ENCODE data around the gene KIDINS220. TPM values are rescaled to one million over a fixed set of nuclear protein-coding genes. Genes with fewer than 3 reads are reported as not detected.

KIDINS220 gene
- total and polyA plus RNA-seq, 5 donors from 2014 or later: 9.9 to 52.2 (median 20.2) TPM

DNA sequence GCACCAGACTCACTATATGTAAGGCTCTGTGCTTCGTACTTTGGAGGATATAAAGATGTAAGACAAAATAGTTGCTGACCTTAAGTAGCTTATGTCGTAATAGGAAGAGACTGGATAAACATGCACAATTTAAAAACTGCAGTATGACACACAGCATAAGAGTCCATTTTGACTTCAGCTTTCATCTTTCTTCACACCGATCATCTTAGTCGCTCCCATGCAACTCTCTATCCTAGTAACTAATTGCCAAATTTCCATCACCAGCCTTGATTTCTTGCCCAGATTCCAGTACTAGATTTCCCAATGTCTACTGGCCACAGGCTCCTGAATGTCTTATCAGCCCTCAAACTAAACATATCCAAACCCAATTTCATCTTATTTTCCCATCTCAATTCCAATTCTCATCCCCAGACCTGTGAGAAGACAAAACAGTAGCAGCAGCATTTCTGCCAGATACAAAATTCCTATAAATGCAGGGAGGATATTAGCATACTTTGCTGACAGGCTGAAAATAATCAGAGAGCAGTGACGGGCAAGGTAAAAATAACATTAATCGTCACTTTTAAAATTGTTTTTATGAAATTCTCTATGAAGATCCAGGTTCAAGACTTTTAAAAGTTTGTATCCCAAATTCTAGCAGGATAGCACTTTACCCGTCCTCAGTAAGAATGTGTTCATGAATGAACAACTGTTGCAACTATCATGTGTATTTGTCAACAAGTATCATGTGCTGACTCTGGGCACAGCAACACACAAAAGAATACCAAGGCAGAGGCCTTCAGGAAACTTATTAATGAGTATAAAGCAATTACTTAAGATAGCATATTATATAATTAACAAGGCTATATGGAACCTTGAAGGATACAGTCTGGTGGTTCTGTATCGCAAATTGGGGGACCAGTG is 42.2 kb downstream of the KIDINS220 start:
- Histone ChIP-seq H3K9me3 (ENCODE audit: control insufficient read depth in 2 of 2, low read length in 2 of 2) (no peaks in the 10 kb centered on the region), H3K27ac (ENCODE audit: insufficient read depth, low read length, poor library complexity, severe bottlenecking) (no peak overlapping the region), H3K4me1 (ENCODE audit: control insufficient read depth, insufficient read depth, low read length, poor library complexity, severe bottlenecking) (no peaks in the 10 kb centered on the region), H3K4me3 (ENCODE audit: low read depth, low read length) (no peak overlapping the region), H3K27me3 (ENCODE audit: control insufficient read depth, insufficient read depth, low read length) (no peaks in the 10 kb centered on the region), H3K36me3 (ENCODE audit: control insufficient read depth, insufficient read depth, low read length) (peaks cover 83% of the 10 kb centered on the region)
- Mint-ChIP-seq H3K36me3 (peaks cover 62% of the 10 kb centered on the region), H3K27ac (no peak overlapping the region), H3K27me3 (no peaks in the 10 kb centered on the region), H3K4me1 (peaks cover 0 to 16% (median 4%) of the 10 kb centered on the region in 4 donors), H3K4me3 (no peak overlapping the region), H3K9me3 (no peaks in the 10 kb centered on the region)
- no peak for DNase-seq
- ATAC-seq (ENCODE audit: low read depth in 2 of 2): no peak

DNA sequence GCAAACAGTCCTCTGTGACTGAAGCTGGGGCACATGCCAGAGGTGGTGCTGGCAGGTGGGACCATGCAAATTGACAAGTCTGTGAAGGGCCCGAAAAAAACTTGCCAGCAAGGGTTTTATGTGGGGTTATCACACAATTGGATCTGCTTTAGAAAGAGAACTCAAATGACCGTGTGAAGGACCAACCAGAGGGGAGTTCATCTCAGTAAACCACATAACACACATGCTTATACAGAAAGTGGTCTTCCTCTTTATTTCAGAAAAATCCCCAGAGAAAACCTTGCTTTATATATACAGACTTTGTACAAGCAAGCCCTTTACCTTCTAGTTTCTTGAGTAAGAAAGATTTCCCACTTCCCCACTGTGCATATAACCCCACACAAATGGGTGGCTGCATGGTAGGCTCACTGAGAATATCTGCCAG is 46.7 kb downstream of the KIDINS220 start:
- Mint-ChIP-seq H3K9me3 (no peaks in the 10 kb centered on the region), H3K4me1 (peaks cover 0 to 17% (median under 1%) of the 10 kb centered on the region in 4 donors), H3K4me3 (no peak overlapping the region), H3K27me3 (no peaks in the 10 kb centered on the region), H3K36me3 (peaks cover 62% of the 10 kb centered on the region), H3K27ac (no peak overlapping the region)
- peaks cover 82% of the 10 kb centered on the region for H3K36me3 ChIP-seq (ENCODE audit: control insufficient read depth, insufficient read depth, low read length)
- H3K27me3 ChIP-seq (ENCODE audit: control insufficient read depth, insufficient read depth, low read length): no peaks in the 10 kb centered on the region
- H3K9me3 ChIP-seq (ENCODE audit: control insufficient read depth in 2 of 2, low read length in 2 of 2): no peaks in the 10 kb centered on the region
- H3K4me3 ChIP-seq (ENCODE audit: low read depth, low read length): no peak overlapping the region
- H3K4me1 ChIP-seq (ENCODE audit: control insufficient read depth, insufficient read depth, low read length, poor library complexity, severe bottlenecking): no peaks in the 10 kb centered on the region
- no peak for DNase-seq
- no peak for ATAC-seq (ENCODE audit: low read depth in 2 of 2)
- no peak overlapping the region for H3K27ac ChIP-seq (ENCODE audit: insufficient read depth, low read length, poor library complexity, severe bottlenecking)

DNA sequence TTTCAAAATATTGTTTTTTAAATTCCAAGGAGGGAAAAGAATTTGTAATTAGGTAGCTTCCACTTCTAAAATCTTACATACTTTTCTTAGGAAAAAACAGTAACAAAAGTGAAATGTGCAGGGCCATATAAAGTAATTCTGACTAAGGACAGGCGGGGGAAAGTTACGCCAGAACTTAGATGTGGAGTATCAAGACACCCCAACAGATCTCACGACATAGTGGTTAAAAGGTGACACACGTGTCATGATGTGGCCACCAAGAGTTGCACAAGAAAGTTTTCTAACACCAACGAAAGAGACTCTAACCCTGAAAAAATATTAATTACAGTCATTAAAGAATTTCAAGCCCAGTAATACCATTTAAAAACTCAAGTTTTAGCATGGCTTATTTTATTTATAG is 51.0 kb downstream of the KIDINS220 start:
- Histone ChIP-seq H3K27me3 (ENCODE audit: control insufficient read depth, insufficient read depth, low read length) (no peaks in the 10 kb centered on the region), H3K9me3 (ENCODE audit: control insufficient read depth in 2 of 2, low read length in 2 of 2) (no peaks in the 10 kb centered on the region), H3K36me3 (ENCODE audit: control insufficient read depth, insufficient read depth, low read length) (peaks cover 69% of the 10 kb centered on the region), H3K27ac (ENCODE audit: insufficient read depth, low read length, poor library complexity, severe bottlenecking) (no peak overlapping the region), H3K4me1 (ENCODE audit: control insufficient read depth, insufficient read depth, low read length, poor library complexity, severe bottlenecking) (no peaks in the 10 kb centered on the region), H3K4me3 (ENCODE audit: low read depth, low read length) (no peak overlapping the region)
- Mint-ChIP-seq H3K27ac (no peak overlapping the region), H3K27me3 (no peaks in the 10 kb centered on the region), H3K4me3 (no peak overlapping the region), H3K9me3 (peaks cover 0 to 4% (median 0%) of the 10 kb centered on the region in 7 donors), H3K4me1 (peaks cover 7 to 24% (median 20%) of the 10 kb centered on the region in 4 donors), H3K36me3 (peaks cover 70% of the 10 kb centered on the region)
- no peak for ATAC-seq (ENCODE audit: low read depth in 2 of 2)
- DNase-seq: no peak

DNA sequence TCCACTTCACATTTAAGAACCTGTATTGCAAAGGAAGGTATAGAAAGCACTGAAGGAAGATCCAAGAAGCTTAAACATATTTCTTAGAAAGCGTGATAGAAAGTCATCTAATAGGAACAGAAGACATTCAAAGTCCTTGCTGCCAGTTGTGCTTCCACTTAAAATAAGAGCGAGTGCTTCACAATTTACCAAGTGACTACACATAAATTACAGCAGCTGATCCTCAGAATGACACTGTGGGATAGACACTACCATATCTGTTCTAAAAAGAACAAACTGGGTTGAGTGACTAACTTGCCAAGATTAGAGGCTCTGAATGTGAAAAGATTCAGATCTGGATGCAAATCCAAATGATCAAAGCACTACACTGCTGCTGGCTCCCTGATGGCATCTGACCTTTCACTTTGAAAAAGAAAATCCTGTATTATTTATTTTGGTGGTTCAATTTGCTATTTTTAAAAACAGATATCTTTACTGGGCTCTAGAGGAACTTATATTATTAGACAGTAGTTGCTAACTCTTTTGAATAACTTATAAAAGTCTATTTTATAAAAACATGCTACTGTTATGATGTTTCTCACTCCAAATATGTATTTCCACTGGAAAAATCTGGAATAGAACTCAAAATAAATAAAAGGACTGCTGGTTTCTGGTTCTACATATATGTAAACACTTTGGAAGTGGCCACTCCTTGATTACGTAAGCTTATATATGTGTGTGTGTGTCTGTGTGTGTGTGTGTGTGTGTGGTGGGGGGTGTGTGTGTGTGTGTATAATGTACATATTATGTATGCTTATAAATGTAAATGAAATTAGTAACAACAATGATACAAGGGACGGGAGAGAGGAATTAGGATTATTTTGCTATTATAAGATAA is 57.4 kb downstream of the KIDINS220 start:
- no peaks in the 10 kb centered on the region for H3K4me1 ChIP-seq (ENCODE audit: control insufficient read depth, insufficient read depth, low read length, poor library complexity, severe bottlenecking)
- Mint-ChIP-seq H3K36me3 (peaks cover 74% of the 10 kb centered on the region), H3K4me1 (peaks cover 8 to 30% (median 19%) of the 10 kb centered on the region in 4 donors), H3K4me3 (no peak overlapping the region), H3K27ac (no peak overlapping the region), H3K27me3 (no peaks in the 10 kb centered on the region), H3K9me3 (peaks cover 0 to 4% (median 0%) of the 10 kb centered on the region in 7 donors)
- DNase-seq (no peak), ATAC-seq (ENCODE audit: low read depth in 2 of 2) (no peak)
- no peak overlapping the region for H3K4me3 ChIP-seq (ENCODE audit: low read depth, low read length)
- H3K27ac ChIP-seq (ENCODE audit: insufficient read depth, low read length, poor library complexity, severe bottlenecking): no peak overlapping the region
- no peaks in the 10 kb centered on the region for H3K9me3 ChIP-seq (ENCODE audit: control insufficient read depth in 2 of 2, low read length in 2 of 2)
- no peaks in the 10 kb centered on the region for H3K27me3 ChIP-seq (ENCODE audit: control insufficient read depth, insufficient read depth, low read length)
- H3K36me3 ChIP-seq (ENCODE audit: control insufficient read depth, insufficient read depth, low read length): peaks cover 68% of the 10 kb centered on the region

DNA sequence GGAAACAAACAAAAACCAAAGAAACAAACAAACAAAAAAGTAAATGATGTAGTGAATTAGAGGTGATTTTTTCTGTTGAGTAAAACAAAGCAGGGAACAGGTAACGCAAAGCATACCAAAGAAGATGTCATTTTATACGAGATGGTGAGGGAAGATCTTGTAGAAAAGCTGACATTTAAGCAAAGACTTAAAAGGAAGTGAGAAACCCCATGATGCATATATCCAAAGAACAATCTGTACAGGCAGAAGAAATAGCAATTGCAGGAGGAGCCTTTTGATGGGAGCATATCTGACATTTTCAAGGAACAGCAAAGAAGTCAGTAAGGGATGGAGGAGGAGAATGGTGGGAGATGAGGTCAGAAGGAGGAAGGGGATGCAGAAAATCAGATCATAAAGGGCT is 63.0 kb downstream of the KIDINS220 start:
- Histone ChIP-seq H3K27me3 (ENCODE audit: control insufficient read depth, insufficient read depth, low read length) (no peaks in the 10 kb centered on the region), H3K36me3 (ENCODE audit: control insufficient read depth, insufficient read depth, low read length) (peaks cover 65% of the 10 kb centered on the region), H3K27ac (ENCODE audit: insufficient read depth, low read length, poor library complexity, severe bottlenecking) (no peak overlapping the region), H3K4me3 (ENCODE audit: low read depth, low read length) (no peak overlapping the region), H3K4me1 (ENCODE audit: control insufficient read depth, insufficient read depth, low read length, poor library complexity, severe bottlenecking) (no peaks in the 10 kb centered on the region), H3K9me3 (ENCODE audit: control insufficient read depth in 2 of 2, low read length in 2 of 2) (no peaks in the 10 kb centered on the region)
- no peak for DNase-seq
- peak overlapping the region in 1 of 3 donors; percentile 53 for H3K27ac Mint-ChIP-seq
- no peaks in the 10 kb centered on the region for H3K27me3 Mint-ChIP-seq
- peaks cover 73% of the 10 kb centered on the region for H3K36me3 Mint-ChIP-seq
- no peak overlapping the region for H3K4me3 Mint-ChIP-seq
- peaks cover 0 to 4% (median 0%) of the 10 kb centered on the region in 7 donors for H3K9me3 Mint-ChIP-seq
- no peak for ATAC-seq (ENCODE audit: low read depth in 2 of 2)
- peaks cover 0 to 9% (median under 1%) of the 10 kb centered on the region in 4 donors for H3K4me1 Mint-ChIP-seq

DNA sequence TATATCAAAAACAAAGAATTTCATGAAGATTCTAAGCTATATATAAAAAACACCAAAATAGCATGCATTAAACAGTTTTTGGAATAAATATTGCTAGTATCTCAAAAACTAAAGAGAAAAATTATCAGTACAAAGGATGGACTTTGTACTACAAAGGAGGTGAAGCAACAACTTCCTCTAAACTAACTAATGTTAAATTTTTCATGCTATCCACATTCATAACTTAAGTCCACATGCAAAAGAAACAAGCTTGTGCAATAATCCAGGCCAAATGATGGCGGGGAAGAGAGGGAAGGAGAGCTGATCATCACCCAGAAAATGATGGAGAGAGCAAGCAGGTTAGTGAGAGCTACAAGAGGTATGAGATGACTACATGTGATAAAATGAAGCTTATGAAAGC is 70.1 kb downstream of the KIDINS220 start:
- Mint-ChIP-seq H3K4me1 (peaks cover 0 to 8% (median 3%) of the 10 kb centered on the region in 4 donors), H3K27ac (peak overlapping the region in 1 of 3 donors; percentile 84), H3K36me3 (peaks cover 55% of the 10 kb centered on the region), H3K27me3 (no peaks in the 10 kb centered on the region), H3K4me3 (no peak overlapping the region), H3K9me3 (peaks cover 0 to 2% (median 0%) of the 10 kb centered on the region in 7 donors)
- Histone ChIP-seq H3K9me3 (ENCODE audit: control insufficient read depth in 2 of 2, low read length in 2 of 2) (no peaks in the 10 kb centered on the region), H3K27me3 (ENCODE audit: control insufficient read depth, insufficient read depth, low read length) (no peaks in the 10 kb centered on the region), H3K4me1 (ENCODE audit: control insufficient read depth, insufficient read depth, low read length, poor library complexity, severe bottlenecking) (no peaks in the 10 kb centered on the region), H3K27ac (ENCODE audit: insufficient read depth, low read length, poor library complexity, severe bottlenecking) (no peak overlapping the region), H3K36me3 (ENCODE audit: control insufficient read depth, insufficient read depth, low read length) (peaks cover 49% of the 10 kb centered on the region), H3K4me3 (ENCODE audit: low read depth, low read length) (no peak overlapping the region)
- ATAC-seq (ENCODE audit: low read depth in 2 of 2): no peak
- DNase-seq: no peak

DNA sequence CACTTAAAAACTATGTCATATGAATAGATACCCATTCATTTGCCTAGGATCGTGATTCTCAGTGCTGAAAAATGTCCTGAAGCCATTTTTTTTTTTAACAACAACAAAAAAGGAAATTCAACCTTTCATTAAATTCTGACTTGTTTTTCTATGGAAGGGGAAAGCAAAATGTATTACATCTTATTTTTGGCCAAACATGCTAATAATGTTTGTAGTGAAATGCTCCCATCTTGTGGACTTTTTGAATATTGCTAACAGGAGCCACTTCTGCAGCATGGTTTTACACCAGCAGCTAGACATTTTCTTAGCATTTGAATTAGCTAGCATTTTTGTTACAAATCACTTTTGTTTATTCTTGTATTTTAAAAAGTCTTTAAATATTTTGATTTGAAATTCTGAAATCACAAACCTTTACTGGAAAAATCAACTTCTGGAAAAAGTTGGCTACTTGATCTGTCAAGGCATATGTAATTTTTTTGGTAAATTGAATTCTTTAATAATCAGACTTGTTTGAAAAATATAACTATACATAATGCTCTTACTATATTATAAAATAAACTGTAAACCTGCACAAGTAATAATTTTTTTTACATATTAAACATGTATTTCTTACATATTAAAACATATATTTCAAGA is 75.8 kb downstream of the KIDINS220 start:
- no peak for ATAC-seq (ENCODE audit: low read depth in 2 of 2)
- H3K4me3 ChIP-seq (ENCODE audit: low read depth, low read length): no peak overlapping the region
- H3K27ac ChIP-seq (ENCODE audit: insufficient read depth, low read length, poor library complexity, severe bottlenecking): no peak overlapping the region
- H3K36me3 ChIP-seq (ENCODE audit: control insufficient read depth, insufficient read depth, low read length): peaks cover 34% of the 10 kb centered on the region
- peaks cover 0 to 3% of the 10 kb centered on the region in 2 experiments for H3K9me3 ChIP-seq (ENCODE audit: control insufficient read depth in 2 of 2, low read length in 2 of 2)
- Mint-ChIP-seq H3K27ac (no peak overlapping the region), H3K9me3 (peaks cover 0 to 12% (median 0%) of the 10 kb centered on the region in 7 donors), H3K4me1 (peaks cover 0 to 10% (median 5%) of the 10 kb centered on the region in 4 donors), H3K27me3 (no peaks in the 10 kb centered on the region), H3K36me3 (peaks cover 44% of the 10 kb centered on the region), H3K4me3 (no peak overlapping the region)
- no peaks in the 10 kb centered on the region for H3K27me3 ChIP-seq (ENCODE audit: control insufficient read depth, insufficient read depth, low read length)
- H3K4me1 ChIP-seq (ENCODE audit: control insufficient read depth, insufficient read depth, low read length, poor library complexity, severe bottlenecking): no peaks in the 10 kb centered on the region
- DNase-seq: peak in 1 of 3 donors; percentile 23

All from CD4-positive, CD25-positive, alpha-beta regulatory T cell (primary cell).